Caki2 (cell line): Measurements from ENCODE around the gene CDH13. TPM values are rescaled to one million over a fixed set of nuclear protein-coding genes. Genes with fewer than 3 reads are reported as not detected.

ENCODE experiments used
- DNase-seq: peaks from one replicate; pipeline ENCODE4 v3.0.0-alpha.2; 2015; ENCODE audit warnings: low read depth
- in situ Hi-C: cut with HindIII; loops from 2 replicates; pipeline ENCODE4 v1.10.0; 2016; ENCODE audit warnings: low sequenced_read_pairs, low pct_unique_long_range_greater_than_20kb, mixed read lengths
- total RNA-seq: library from RNA; depleted of rRNA; stranded (reverse); fragments of >200 nt; shearing (Covaris generic); gene quantifications from 2 replicates; pipeline ENCODE4 v1.2.3, GENCODE V29; 2014; ENCODE audit warnings: low replicate concordance

CDH13 gene
- total RNA-seq, 1 experiment from 2014 or later, result not detected

- in situ Hi-C loops, result no loop called here
- DNase-seq, result no peak
Measured at GRCh38 chr16:83233153-83233552, 606.4 kb downstream of the CDH13 start.

GRCh38 chr16:83238949-83239691 is 612.4 kb downstream of the CDH13 start:
- no peak for DNase-seq
- in situ Hi-C loops, result no loop called here

GRCh38 chr16:83244057-83244456 is 617.3 kb downstream of the CDH13 start:
- DNase-seq, result no peak
- in situ Hi-C loops, result no loop called here

GRCh38 chr16:83245061-83245460 is 618.3 kb downstream of the CDH13 start:
- in situ Hi-C loops, result no loop called here
- DNase-seq, result no peak

- DNase-seq, result no peak
- in situ Hi-C loops, result no loop called here
Measured at GRCh38 chr16:83247767-83248372, 621.1 kb downstream of the CDH13 start.

- in situ Hi-C loops, result no loop called here
Measured at GRCh38 chr16:83248735-83249463, 622.1 kb downstream of the CDH13 start.

GRCh38 chr16:83253521-83253920 is 626.8 kb downstream of the CDH13 start:
- DNase-seq, result no peak
- in situ Hi-C loops, result no loop called here

More at GRCh38 chr16:83248735-83249463, 622.1 kb downstream of the CDH13 start:
- no peak for DNase-seq

- DNase-seq, result no peak
- in situ Hi-C loops, result no loop called here
Measured at GRCh38 chr16:83258366-83258928, 631.7 kb downstream of the CDH13 start.

- in situ Hi-C loops, result no loop called here
- no peak for DNase-seq
Measured at GRCh38 chr16:83266848-83267553, 640.2 kb downstream of the CDH13 start.

- in situ Hi-C loops, result no loop called here
- DNase-seq, result no peak
Measured at GRCh38 chr16:83268169-83268568, 641.4 kb downstream of the CDH13 start.

GRCh38 chr16:83269048-83269447 is 642.3 kb downstream of the CDH13 start:
- in situ Hi-C loops, result no loop called here
- DNase-seq, result no peak

- DNase-seq, result no peak
- in situ Hi-C loops, result no loop called here
Measured at GRCh38 chr16:83269541-83269940, 642.8 kb downstream of the CDH13 start.

- in situ Hi-C loops, result no loop called here
- no peak for DNase-seq
Measured at GRCh38 chr16:83270061-83270460, 643.3 kb downstream of the CDH13 start.

GRCh38 chr16:83270640-83271039 is 643.9 kb downstream of the CDH13 start:
- no peak for DNase-seq
- in situ Hi-C loops, result no loop called here

- in situ Hi-C loops, result no loop called here
Measured at GRCh38 chr16:83271123-83271522, 644.4 kb downstream of the CDH13 start.

GRCh38 chr16:83271970-83272575 is 645.3 kb downstream of the CDH13 start:
- in situ Hi-C loops, result no loop called here

More at GRCh38 chr16:83271123-83271522, 644.4 kb downstream of the CDH13 start:
- no peak for DNase-seq

GRCh38 chr16:83272843-83273242 is 646.1 kb downstream of the CDH13 start:
- no peak for DNase-seq
- in situ Hi-C loops, result no loop called here

More at GRCh38 chr16:83271970-83272575, 645.3 kb downstream of the CDH13 start:
- no peak for DNase-seq
